Activated gamma-delta T cell (primary cell): ENCODE measurements around the gene RGS12.

Experiments
- DNase-seq: peaks from one replicate; lab custom pipeline; 2025; lab: John Stamatoyannopoulos, UW

The RGS12 gene

DNA sequence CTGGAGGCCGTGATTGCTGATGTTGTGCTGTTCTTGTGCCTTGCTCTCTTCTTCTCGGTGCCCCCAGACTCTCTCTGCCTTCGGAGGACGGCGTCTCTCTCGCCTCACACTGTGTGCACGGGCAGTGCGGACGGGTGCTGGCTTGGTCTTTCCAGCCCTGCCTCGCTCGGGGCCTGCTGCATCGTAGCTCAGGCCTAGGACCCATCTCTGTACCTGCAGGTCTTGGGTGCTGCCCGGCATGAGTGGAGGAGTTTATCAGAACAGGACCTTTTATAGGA is 18.2 kb downstream of the RGS12 start:
- no peak for DNase-seq

DNA sequence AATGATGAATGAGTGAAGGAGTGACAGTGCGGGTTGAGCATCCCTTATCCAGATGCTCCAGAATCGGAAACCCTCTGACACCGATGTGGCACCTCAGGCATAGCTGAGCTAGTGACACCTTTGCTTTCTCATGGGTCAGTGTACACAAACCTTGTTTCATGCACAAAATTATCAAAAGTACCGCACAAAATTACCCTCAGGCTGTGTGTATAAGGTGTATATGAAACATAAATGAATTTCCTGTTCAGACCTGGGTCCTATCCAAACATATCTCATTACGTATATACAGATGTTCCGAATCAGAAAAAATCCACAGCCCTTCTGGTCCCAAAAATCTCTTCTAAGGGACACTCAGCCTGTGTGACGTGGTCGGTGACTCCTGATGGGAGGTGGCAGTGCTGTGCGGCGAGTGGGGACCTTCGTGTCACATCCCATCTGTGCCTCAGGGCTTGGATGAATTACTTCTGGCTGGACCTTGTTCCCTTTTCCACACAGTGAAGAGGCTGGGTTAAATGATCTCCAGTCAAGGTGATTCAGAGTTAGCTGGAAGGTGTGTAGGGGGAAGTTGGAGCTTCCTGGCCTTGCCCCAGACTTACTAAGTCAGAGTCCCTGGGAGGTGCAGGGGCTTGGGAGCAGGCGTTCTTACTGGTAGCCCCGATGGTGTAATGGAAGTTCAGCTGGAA is 18.8 kb downstream of the RGS12 start:
- DNase-seq = no peak

DNA sequence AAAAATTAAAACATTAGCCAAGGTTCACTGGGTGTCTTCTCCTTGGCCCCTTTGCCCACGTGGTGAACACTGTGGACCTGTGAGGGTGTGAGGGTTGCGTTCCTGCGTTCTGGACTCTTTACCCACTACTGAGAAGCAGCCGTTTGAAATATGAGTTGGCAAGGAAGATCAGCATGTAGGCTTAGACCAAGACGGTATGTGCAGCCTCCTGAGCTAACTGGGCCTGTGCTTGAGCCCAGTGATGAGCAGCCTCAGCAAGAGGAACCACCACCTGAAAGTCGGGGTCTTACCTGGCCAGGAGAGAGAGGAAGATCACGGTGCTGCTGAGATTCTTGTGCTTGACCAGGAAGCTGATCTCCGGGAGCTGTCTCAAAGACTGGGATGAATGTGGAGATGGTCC is 19.5 kb downstream of the RGS12 start:
- no peak for DNase-seq

DNA sequence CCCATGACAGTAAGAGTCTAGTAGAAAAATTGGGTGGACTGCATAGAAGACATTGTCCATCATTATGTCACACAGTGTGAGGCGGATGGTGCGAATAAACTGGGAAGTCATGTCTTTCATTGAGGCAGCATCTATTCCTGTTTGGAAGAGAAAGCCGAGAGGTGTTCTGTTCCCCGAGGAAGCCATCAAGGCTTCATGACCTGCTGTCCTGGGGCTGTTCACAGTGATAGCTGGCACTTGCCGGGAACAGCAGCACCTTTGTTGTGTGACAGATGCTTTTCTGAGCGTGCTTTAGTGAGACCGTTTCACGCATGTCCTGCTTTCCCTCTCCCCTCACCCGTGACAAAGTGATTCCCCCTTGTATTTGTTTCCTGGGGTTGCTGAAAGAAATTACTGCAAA is 20.3 kb downstream of the RGS12 start:
- no peak for DNase-seq

DNA sequence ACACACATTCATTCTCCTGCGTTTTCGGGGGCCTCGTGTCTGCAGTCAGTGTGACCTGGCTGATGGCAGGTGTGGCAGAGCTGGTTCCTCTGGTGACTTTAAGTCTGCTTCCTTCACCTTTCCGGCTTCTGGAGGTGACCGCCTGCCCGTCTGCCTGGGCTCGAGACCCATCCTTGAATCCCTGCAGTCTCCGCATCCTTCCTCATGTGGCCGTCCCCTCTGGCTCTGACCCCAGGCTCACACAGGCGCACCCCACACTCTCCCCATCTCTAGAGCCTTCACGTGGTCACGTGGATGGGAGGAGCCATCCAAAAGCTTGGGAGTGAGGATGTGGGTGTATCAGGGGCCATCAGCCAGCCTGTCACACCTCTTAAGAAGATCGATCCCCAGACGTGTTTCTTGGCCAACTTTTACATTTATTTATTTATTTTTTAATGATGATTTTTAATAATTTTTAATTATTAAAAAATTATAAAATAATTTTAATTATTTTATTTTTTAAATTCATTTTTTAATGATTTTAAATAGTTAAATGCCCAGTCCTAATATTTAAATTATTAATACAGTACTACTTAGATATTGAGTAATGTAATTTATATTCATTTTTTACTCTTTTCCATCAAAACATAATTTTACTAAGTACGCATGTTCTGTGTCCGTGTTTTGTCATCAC is 20.9 kb downstream of the RGS12 start:
- no peak for DNase-seq

DNA sequence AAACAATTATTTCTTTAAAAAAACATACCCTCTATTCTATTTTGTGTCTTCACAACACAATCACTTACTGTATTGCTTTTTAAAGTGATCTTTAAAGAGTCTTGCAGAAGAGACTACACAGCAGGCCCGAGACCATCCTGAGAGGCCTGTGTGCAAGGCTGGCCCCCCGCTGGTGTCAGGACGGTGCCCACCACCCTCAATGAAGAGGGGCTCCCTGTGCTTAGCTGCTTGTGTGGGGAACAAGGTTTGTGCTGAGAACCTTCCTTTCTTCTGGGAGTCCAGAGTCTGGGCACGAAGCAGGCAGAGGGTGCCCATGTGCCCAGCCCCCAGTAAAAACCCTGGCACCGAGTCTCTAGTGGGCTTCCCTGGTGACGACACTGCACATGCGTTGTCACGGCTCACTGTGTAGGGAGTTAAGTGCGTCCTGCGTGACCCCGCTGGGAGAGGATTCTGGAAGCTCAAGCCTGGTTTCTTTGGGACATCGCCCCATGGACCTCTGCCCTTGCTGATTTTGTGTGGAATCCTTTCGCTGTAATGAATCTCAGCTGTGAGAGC is 22.0 kb downstream of the RGS12 start:
- DNase-seq = no peak

DNA sequence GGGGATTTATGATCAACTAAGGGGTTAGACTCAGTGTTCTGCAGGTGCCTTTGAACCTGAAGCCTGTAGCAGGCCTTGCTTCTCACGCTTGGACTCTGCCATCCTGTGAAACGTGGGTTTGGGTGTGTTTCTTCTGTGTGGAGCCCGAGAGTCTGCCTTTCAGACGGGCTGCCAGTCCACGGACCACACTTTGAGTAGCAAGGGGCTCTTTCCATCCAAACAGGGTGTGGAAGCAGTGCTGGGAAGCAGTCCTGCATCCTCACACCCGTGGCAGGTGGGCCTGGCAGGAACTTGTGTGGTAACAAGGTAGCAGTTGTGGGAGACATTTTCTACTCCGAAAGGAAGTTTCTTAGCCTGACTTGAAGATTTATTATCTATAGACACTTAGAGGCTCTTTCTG is 22.7 kb downstream of the RGS12 start:
- no peak for DNase-seq

DNA sequence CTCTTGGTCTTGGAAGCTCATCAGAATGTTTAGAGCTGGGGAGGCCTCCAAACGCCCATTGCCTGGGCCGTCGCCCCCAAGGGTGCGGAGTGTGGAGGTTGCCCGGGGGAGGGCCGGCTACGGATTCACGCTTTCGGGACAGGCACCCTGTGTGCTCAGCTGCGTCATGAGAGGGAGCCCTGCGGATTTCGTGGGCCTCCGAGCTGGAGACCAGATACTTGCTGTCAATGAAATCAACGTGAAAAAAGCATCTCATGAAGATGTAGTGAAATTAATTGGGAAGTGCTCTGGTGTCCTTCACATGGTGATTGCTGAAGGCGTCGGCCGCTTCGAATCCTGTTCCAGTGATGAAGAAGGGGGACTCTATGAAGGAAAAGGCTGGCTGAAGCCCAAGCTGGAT is 23.3 kb downstream of the RGS12 start:
- DNase-seq = no peak

DNA sequence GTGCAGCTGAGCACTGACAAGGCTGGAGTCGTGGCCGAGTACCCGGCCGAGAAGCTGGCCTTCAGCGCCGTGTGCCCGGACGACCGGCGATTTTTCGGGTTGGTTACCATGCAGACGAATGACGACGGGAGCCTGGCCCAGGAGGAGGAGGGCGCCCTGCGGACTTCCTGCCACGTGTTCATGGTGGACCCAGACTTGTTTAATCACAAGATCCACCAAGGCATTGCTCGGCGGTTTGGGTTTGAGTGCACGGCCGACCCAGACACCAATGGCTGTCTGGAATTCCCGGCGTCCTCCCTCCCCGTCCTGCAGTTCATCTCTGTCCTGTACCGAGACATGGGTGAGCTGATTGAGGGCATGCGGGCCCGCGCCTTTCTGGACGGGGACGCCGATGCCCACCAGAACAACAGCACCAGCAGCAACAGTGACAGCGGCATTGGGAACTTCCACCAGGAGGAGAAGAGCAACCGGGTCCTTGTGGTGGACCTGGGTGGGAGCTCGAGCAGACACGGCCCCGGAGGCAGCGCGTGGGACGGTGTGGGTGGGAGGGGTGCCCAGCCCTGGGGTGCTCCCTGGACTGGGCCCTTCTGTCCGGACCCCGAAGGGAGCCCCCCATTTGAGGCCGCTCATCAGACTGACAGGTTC is 24.3 kb downstream of the RGS12 start:
- no peak for DNase-seq

DNA sequence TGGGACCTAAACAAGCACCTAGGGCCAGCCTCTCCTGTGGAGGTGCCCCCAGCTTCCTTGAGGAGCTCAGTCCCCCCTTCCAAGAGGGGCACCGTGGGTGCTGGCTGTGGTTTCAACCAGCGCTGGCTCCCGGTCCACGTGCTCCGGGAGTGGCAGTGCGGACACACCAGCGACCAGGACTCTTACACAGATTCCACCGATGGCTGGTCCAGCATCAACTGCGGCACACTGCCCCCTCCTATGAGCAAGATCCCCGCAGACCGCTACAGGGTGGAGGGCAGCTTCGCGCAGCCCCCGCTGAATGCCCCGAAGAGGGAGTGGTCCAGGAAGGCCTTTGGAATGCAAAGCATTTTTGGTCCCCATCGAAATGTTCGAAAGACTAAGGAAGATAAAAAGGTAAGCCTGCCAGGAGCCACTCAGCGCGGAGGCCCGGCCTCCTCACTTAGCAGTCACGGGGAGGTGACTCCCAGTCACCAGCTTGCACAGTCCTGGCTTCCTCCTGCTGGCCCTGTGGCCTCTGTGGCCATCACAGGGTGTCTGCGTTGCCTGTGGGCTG is 24.9 kb downstream of the RGS12 start:
- DNase-seq = no peak

DNA sequence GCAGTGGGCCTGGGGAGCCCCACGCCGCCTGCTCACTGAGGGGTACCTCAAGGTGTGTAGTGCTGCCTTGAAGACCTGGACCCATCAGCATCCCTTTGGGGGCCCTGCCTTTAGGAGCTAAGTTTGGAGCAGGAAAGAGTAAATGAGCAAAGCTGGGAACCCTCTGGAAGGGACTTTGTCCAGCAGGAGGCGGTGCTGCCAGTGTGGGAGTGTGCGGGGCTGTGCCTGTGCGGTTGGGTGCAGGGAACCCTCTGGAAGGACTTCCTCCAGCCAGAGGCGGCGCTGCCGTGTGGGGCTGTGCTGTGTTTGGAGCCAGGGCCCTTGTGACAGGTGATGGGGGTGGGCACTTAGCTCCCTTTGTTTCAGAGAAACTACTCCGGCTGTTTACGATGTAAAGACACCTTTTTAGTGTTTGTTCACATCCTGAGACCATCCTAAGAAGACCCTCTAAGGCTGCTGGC is 25.8 kb downstream of the RGS12 start:
- DNase-seq = no peak

DNA sequence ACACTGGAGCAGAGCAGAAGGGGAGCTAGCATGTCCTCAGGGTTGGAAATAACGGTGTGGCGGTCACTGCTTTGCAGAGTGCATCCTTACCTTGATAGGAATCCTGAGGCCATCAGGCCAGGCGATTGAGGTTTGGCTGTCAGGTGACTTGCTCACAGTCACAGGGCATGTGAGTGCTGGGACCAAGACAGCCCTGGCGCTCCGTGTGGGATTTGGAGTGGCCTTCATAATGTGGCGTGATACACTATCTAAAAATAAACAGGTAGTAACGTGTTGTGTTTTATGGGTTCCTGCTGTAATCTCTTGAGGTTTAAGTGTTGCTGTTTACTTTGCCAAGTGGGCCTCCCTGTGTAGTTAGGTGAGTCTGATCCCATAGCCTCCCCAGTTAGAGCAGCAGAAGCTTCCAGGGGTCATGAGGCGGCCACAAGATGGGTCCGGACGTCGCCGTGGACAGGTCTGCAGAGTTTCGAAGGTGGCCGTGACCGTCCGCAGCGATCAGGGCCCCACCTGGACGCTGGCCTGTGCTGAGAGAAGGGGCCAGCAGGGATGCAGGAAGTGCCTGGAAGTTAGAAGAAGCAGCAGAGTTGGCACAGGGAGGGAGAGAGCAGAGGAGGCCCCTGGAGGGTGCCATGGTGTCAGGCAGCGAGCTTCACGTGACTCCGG is 27.7 kb downstream of the RGS12 start:
- no peak for DNase-seq

DNA sequence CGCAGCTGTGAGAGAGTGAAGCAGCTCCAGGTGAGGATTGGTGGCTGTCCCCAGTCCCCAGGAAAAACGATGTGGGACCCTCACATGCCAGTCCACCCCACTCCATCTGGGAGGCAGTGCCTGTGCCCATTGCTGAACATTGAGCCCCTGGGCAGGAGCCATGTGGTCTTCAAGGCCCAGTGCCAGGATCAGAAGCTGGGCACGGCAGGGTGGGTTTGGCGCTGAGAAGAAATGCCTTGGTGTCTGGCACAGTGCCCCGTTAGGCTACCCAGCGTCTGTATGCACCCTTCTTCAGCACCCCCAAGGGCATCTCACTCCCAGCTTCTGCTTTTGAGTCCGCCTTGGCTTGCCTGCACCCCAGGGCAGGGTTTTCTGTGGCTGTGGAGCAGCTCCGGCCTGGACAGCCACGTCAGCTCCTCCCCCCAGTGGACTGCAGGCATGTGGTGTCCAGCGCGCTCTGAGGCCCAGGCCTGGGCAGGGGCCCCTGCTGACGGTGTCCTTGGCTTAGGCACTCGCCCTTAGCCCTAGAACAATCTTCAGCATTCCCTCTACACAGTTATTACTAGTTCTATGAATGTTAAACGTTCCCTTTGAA is 28.6 kb downstream of the RGS12 start:
- DNase-seq = no peak

DNA sequence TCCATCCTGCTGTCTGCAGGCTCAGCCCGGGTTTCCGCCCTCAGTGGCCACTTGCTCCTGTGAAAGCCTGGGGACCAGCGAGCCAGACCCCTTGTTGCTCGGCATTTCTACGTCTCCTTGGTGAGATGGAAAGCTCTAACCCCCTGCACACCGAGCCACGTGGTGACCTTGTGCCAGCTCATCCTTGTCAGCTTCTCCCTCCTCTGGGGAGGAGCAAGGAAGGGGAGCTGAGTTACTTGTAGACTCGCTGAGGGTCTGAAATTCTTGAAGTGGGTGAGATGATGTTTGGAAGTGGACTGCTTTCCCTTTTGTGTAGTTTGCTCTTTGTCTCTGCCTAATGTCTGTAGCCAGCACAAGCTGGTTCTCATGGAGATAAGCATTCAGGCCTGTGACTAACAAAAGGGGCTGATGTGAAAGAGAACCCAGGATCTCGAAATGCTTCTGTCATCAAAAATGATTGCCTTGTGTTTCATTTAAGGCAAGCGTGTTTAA is 29.3 kb downstream of the RGS12 start:
- DNase-seq = no peak

DNA sequence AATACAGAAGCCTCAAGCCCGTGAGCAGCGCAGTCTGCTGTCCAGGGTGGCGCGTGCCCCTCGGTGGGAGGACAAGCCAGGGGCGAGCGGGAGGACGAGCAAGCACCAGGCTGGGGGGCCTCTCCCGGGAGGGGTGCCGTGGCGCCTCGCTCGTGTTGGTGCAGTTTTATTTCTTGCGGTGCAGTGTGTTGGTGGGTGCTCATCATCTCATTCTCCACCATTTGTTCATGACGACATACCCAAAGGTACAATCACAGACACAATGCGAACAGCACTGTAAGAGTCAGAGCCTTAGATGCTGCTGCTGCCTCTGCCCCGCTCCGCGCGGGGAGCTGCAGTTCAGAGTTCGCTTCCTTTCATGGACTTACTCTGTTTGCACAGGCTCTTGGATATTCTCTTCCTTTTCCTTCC is 30.3 kb downstream of the RGS12 start:
- DNase-seq = no peak

DNA sequence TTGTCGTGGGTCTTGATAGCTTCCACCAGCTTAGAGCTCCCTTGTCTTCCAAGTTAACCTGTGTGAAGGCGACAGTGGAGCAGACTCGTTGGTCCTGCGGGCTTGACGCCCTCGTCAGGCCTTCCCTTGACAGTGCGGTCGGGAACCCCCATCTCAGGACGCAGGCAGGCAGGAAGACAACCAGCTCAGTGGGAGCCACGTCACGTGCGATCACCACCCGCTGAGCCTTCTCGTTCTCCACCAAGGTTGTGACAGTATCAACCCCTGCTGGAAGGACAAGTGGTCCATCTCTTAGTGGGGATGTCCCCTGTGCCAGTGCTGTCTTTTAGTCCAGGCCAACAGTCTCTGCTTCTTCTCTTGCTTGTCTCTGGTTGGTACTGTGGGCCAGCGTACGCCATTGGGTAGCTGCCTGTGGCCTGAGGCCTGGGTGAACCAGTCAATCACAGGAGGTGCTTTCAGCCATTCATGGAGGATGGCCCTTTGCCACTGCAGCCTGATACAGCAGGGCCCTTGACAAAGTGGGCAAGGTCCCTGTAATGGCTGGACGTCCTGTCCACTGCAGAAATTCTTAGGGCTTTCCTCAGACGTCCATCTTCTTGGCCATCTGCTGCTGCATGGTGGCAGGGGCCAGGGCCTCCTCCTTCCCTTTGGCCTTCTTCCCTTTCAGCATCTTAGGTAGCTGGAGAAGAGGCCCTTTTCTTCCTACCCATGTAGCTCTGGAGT is 31.4 kb downstream of the RGS12 start:
- no peak for DNase-seq

DNA sequence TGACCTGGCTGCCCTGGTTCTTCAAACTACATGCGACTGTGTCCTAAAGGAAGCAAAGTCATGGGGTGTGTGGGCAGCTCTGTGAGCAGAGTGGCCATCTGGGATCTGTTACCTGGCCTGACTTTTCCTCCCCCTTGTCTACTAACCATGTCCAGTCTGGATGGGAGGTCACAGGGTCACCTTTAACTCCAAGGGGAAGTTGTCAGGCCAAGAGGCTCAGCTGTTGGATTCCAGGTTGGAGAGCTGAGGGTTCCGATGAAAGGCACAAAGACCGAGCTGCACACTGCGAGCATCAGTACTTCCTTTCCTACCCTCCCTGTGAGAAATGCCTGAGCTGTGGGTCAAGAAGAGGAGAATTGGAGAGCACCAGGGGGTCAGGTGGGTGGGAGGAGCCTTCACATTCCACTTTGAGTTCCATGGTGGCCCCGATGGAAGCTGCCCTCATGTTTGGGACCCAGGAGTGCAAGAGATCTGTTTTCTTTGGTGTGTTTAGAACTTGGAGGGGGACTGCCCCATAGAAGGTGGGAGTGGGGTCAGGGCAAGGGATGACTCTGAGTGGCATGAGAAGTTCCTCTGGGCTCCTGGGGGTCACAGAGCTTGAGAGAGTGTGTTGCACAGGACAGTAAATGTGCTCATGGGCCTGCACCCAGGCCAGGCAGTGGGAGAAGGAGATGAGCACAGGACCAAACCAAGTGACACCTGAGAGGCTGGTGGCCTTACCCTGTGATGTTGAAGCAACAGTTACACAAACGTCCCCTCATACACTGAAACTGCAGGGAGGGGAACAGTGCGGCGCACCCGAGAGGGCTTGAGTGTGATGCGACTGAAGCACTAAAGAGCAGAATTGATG is 36.2 kb downstream of the RGS12 start:
- DNase-seq = no peak

DNA sequence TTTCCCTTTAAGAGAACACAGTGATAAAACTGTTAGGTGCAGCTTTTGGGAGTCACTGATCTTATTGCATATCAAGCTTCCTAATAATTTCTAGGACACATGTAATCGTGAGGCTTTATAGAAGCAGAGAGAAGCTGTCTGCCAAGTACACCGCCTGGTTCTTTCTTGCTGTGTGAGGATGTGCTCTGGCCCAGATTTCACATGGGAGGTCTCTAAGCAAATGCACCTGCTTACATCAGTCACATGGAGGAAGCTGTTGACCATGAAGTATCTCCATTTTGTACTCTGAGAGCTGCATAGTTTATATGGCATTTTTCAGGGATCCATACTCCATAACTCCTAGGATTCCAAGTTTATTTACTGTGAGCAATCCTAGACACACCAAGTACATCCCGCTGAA is 37.1 kb downstream of the RGS12 start:
- no peak for DNase-seq

DNA sequence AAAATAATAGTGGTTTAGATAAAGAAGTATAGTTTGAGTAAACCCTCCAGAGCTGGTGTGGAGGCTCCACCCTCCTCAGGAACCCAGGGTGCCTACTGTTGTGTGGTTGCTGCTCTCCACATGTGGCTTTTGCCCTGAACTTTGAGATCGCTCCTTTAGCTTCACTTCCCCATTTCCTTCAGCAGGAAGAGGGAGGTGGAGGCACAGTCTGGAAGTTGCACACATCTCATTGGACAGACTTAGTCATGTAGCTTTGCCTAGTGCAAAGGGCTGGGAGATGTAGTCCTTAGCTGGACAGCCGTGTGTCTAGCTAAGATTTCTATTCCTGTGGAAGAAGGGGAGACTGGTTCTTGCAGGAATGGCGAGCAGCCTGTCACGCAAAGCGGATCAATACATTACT is 37.9 kb downstream of the RGS12 start:
- DNase-seq = no peak
